ENCODE measurements around the gene KDM4D. TPM values are rescaled to one million over a fixed set of nuclear protein-coding genes. Genes with fewer than 3 reads are reported as not detected.
A peak's percentile ranks its signal among the peaks of the same experiment; 100 is the strongest.
"Not testable (repeated sequence)": the region's sequence is repeated elsewhere in the genome, so short reads cannot be mapped to it uniquely, and the experiment has no call there.

The KDM4D gene
- total RNA-seq, 1 experiment from 2014 or later, result 1.1 TPM

DNA sequence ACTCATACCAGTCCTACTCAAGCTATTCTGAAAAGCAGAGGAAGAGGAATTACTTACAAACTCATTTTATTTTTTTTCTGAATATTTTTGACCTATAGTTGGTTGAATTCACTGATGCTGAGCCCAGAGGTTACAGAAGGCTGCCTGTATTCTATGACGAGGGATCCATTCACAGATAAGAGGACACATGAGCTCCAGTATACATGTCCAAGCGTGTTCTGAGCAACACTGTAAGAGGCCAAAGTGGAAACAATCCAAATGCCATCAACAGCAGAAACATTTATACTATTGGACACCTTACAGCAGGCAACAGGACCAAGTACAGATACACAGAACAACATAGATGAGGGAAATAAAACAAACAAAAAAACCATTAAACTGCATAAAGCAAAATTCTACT lies 61.8 kb downstream of the KDM4D start:
- no TSS peak for BruUV-seq (replicated peaks)
- H3K36me3 Mint-ChIP-seq (ENCODE audit: insufficient read depth, unreplicated experiment), result peaks cover 4% of the 10 kb centered on the region
- peak; percentile 36 for DNase-seq (ENCODE audit: unreplicated experiment)
- ChIA-PET CTCF (interaction anchor here (0.6 to 1.7 kb wide), 6 partner anchors 20 to 412 kb away, joined by 3 to 7 read pairs (median 3); no protein-coding TSS in a partner anchor), POLR2A (interaction anchor here (0.6 to 2.8 kb wide), 11 partner anchors 10 to 112 kb away, joined by 3 to 45 read pairs (median 3); partner anchors contain the start of genes CWC15, KDM4D and SRSF8)
- TF ChIP-seq, protein P1, sequence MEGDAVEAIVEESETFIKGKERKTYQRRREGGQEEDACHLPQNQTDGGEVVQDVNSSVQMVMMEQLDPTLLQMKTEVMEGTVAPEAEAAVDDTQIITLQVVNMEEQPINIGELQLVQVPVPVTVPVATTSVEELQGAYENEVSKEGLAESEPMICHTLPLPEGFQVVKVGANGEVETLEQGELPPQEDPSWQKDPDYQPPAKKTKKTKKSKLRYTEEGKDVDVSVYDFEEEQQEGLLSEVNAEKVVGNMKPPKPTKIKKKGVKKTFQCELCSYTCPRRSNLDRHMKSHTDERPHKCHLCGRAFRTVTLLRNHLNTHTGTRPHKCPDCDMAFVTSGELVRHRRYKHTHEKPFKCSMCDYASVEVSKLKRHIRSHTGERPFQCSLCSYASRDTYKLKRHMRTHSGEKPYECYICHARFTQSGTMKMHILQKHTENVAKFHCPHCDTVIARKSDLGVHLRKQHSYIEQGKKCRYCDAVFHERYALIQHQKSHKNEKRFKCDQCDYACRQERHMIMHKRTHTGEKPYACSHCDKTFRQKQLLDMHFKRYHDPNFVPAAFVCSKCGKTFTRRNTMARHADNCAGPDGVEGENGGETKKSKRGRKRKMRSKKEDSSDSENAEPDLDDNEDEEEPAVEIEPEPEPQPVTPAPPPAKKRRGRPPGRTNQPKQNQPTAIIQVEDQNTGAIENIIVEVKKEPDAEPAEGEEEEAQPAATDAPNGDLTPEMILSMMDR (IDR thresholded peaks at IDR 0.05; ENCODE audit: unreplicated experiment), result no peak
- H3K9me3 Mint-ChIP-seq (ENCODE audit: unreplicated experiment), result peaks cover 8% of the 10 kb centered on the region
- H3K27ac Mint-ChIP-seq (ENCODE audit: low read depth, unreplicated experiment), result no peak overlapping the region
- no peak overlapping the region for H3K4me3 Mint-ChIP-seq (ENCODE audit: unreplicated experiment)
- intact Hi-C loops (cut with micrococcal nuclease), result no loop called here
- peaks cover 9% of the 10 kb centered on the region for H3K4me1 Mint-ChIP-seq (ENCODE audit: insufficient read depth, unreplicated experiment)
- H3K27me3 Mint-ChIP-seq (ENCODE audit: insufficient read depth, unreplicated experiment), result no peaks in the 10 kb centered on the region

DNA sequence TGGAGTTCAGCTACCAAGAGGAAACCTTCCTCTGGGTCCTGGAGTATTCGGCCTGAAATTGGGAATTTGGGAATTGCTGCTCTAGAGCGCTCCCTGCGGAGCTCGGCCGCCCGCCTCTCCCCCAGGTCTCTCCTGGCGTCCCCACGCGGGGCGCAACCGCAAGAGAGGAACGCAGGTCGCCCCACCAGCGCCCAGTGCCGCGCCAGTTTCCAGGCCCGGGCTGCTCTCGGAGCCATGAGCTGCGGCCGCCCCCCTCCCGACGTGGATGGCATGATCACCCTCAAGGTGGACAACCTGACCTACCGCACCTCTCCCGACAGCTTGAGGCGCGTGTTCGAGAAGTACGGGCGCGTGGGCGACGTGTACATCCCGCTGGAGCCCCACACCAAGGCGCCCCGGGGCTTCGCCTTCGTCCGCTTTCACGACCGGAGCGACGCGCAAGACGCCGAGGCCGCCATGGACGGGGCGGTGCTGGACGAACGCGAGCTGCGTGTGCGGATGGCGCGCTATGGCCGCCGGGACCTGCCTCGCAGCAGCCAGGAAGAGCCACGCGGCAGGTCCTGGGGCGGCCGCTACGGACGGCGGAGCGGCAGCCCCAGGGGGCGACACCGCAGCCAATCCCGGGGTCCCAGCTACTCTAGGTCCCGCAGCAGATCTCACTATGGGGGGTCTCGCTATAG lies 64.0 kb downstream of the KDM4D start:
- BruUV-seq (replicated peaks); intact Hi-C loops (cut with micrococcal nuclease); H3K9me3 Mint-ChIP-seq (ENCODE audit: unreplicated experiment); H3K4me3 Mint-ChIP-seq (ENCODE audit: unreplicated experiment); DNase-seq (ENCODE audit: unreplicated experiment); H3K4me1 Mint-ChIP-seq (ENCODE audit: insufficient read depth, unreplicated experiment); POLR2A ChIA-PET; H3K36me3 Mint-ChIP-seq (ENCODE audit: insufficient read depth, unreplicated experiment); CTCF ChIA-PET; H3K27me3 Mint-ChIP-seq (ENCODE audit: insufficient read depth, unreplicated experiment): not testable (repeated sequence)
- peak overlapping the region; percentile 13 for H3K27ac Mint-ChIP-seq (ENCODE audit: low read depth, unreplicated experiment)

DNA sequence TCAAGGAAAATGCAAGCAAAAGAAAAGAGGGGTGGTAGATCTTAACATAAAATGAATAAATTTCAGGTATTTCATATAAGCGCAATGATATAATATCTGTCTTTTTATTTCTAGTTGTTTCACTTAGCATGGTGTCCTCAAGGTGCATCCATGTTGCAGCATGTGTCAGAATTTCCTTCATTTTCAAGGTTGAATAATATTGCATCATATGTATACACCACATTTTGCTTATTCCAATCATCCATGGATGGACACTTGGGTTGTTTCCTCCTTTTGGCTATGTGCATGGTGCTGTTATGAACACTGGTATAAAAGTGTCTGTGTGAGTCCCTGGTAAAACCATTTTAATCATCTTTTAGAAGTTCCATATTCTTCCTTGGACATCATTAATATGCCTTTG lies 68.7 kb downstream of the KDM4D start:
- no peak for DNase-seq (ENCODE audit: unreplicated experiment)
- TF ChIP-seq, protein P1 (IDR thresholded peaks at IDR 0.05; ENCODE audit: unreplicated experiment), result no peak
- CTCF ChIA-PET, result interaction anchor here (0.6 kb wide), 1 partner anchor 114 kb away, joined by 3 read pairs; no protein-coding TSS in a partner anchor
- Mint-ChIP-seq H3K27ac (ENCODE audit: low read depth, unreplicated experiment) (no peak overlapping the region), H3K4me3 (ENCODE audit: unreplicated experiment) (no peak overlapping the region), H3K27me3 (ENCODE audit: insufficient read depth, unreplicated experiment) (peaks cover 36% of the 10 kb centered on the region), H3K4me1 (ENCODE audit: insufficient read depth, unreplicated experiment) (no peaks in the 10 kb centered on the region), H3K9me3 (ENCODE audit: unreplicated experiment) (peaks cover 8% of the 10 kb centered on the region), H3K36me3 (ENCODE audit: insufficient read depth, unreplicated experiment) (peaks cover 4% of the 10 kb centered on the region)
- intact Hi-C loops (cut with micrococcal nuclease), result no loop called here
- no TSS peak for BruUV-seq (replicated peaks)
- POLR2A ChIA-PET, result interaction anchor here (1.4 kb wide), 1 partner anchor 26 kb away, joined by 5 read pairs; no protein-coding TSS in a partner anchor

DNA sequence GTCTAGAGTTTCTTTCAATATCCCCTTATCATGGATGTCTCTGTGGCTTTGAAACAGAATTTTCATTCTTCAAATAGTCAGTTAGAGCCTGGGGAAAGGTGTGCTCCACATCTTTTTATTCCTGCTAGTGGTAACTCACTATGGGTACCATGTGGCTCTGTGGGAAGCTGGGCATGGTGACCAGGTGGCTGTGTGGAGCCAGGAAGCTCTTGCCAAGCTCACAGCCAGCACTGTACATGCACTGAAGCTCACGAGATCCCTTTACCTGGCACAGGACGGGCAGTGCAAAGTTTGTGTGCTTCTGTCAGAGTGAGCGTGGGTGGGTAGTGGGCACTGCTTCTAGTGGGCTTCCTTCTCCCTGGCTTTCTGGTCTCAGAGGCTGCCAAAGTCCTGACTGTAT lies 69.4 kb downstream of the KDM4D start:
- CTCF ChIA-PET, result no interaction called here
- BruUV-seq (replicated peaks), result no TSS peak
- no peak overlapping the region for H3K4me3 Mint-ChIP-seq (ENCODE audit: unreplicated experiment)
- TF ChIP-seq, protein P1 (IDR thresholded peaks at IDR 0.05; ENCODE audit: unreplicated experiment), result no peak
- peaks cover 4% of the 10 kb centered on the region for H3K36me3 Mint-ChIP-seq (ENCODE audit: insufficient read depth, unreplicated experiment)
- H3K27me3 Mint-ChIP-seq (ENCODE audit: insufficient read depth, unreplicated experiment), result peaks cover 36% of the 10 kb centered on the region
- POLR2A ChIA-PET, result interaction anchor here (0.7 to 1.4 kb wide), 2 partner anchors 26 to 748 kb away, joined by 3 to 5 read pairs; no protein-coding TSS in a partner anchor
- DNase-seq (ENCODE audit: unreplicated experiment), result no peak
- peaks cover 6% of the 10 kb centered on the region for H3K9me3 Mint-ChIP-seq (ENCODE audit: unreplicated experiment)
- H3K27ac Mint-ChIP-seq (ENCODE audit: low read depth, unreplicated experiment), result no peak overlapping the region
- no peaks in the 10 kb centered on the region for H3K4me1 Mint-ChIP-seq (ENCODE audit: insufficient read depth, unreplicated experiment)
- intact Hi-C loops (cut with micrococcal nuclease), result no loop called here
